ENCODE results near the gene EFL1.

Gene EFL1

GRCh38 chr15:82126346-82126745 lies 136.2 kb downstream of the EFL1 start:
- no peak for DNase-seq (ENCODE audit: low read depth in 1 of 2, low spot score in 1 of 2)

- no peak for DNase-seq (ENCODE audit: low read depth in 1 of 2, low spot score in 1 of 2)
These were observed 137.9 kb downstream of the EFL1 start for GRCh38 chr15:82124331-82125263.

- no peak for DNase-seq (ENCODE audit: low read depth in 1 of 2, low spot score in 1 of 2)
These were observed 139.7 kb downstream of the EFL1 start for GRCh38 chr15:82122746-82123400.

DNA sequence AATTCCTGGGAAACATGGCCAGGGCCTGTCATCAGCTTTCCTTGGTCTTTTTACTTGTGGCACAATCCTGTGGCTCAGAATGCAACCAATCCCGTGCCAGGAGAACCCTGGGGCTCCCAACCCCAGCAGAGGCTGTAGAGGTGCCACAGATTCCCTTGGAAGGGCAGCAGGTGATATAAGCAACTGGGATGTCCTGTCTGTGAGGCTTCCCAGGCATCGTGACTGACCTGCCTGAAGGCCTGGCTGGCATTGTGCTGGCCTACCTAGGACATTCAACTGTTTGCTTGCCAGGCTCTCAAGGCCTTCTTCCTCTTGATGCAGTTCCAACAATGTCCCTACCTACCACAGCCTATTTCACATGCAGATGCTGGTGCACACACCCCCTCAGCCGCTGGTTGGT lies 144.5 kb downstream of the EFL1 start:
- no peak for DNase-seq (ENCODE audit: low read depth in 1 of 2, low spot score in 1 of 2)

GRCh38 chr15:82117296-82117695 lies 145.2 kb downstream of the EFL1 start:
- DNase-seq (ENCODE audit: low read depth in 1 of 2, low spot score in 1 of 2), result no peak

GRCh38 chr15:82114660-82115059 lies 147.9 kb downstream of the EFL1 start:
- no peak for DNase-seq (ENCODE audit: low read depth in 1 of 2, low spot score in 1 of 2)

- no peak for DNase-seq (ENCODE audit: low read depth in 1 of 2, low spot score in 1 of 2)
These were observed 149.3 kb downstream of the EFL1 start for GRCh38 chr15:82113106-82113715.

GRCh38 chr15:82111918-82112317 lies 150.6 kb downstream of the EFL1 start:
- DNase-seq (ENCODE audit: low read depth in 1 of 2, low spot score in 1 of 2), result no peak

- DNase-seq (ENCODE audit: low read depth in 1 of 2, low spot score in 1 of 2), result no peak
These were observed 152.4 kb downstream of the EFL1 start for GRCh38 chr15:82110144-82110543.

- peak; percentile 26 to 64 for DNase-seq (ENCODE audit: low read depth in 1 of 2, low spot score in 1 of 2)
These were observed 153.9 kb downstream of the EFL1 start for GRCh38 chr15:82108489-82109078.

GRCh38 chr15:82106679-82107078 lies 155.9 kb downstream of the EFL1 start:
- no peak for DNase-seq (ENCODE audit: low read depth in 1 of 2, low spot score in 1 of 2)

GRCh38 chr15:82105451-82106215 lies 156.9 kb downstream of the EFL1 start:
- no peak for DNase-seq (ENCODE audit: low read depth in 1 of 2, low spot score in 1 of 2)

DNA sequence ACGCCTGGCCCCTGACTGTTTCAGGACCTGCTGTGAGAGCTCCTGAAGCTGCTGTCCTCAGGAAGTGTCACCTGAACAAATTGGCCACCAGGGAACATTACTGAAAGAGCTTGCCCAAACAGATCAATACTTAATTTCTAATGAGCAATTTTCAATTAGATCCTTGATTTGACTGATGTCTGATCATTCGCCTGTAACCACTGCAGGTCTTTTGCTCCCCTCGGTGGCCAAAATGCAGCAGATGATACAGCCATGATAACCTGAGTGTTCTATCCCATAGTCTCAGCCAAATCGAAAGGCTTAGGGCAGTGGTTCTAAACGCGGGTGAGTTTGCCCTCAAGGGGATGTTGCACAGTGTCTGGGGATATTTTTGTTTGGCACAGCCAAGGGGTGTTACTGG lies 159.1 kb downstream of the EFL1 start:
- no peak for DNase-seq (ENCODE audit: low read depth in 1 of 2, low spot score in 1 of 2)

DNA sequence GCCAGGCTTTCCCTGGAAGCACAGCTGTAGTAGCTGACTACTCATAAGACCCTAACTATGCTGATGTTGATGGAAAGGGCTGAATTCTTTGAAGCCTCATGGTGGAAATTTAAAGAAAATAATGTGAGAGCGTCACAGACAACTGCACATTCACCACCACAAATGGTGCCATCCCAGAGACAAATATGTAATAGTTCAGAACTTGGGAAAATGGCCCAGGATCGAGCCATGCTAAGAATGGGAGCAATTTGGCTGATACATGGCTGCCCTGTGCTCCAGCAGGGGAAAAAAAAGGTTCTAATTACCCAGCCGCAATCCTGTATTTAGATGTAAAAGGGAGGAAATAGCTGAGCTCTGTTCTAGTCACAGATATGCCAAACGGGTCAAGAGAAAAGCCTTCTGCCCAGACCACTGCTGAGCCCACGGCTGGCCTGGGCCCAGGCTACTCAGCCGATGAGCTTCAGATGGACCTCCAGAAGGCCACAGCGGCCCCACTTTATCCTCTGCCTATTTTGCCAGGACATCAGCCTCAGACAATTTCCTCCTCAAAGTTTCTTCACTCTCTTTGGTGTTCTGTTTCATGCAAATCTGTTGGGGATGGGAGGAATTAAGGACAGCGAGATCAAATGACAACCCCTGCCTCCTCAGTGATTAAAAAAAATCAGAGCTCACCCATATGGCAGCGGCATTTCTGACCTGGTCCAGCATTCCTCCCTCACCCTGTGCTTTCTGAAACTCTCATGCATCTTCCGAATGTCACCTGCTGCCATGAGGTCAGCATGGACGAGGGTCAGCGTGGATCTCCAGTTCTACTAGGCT lies 162.2 kb downstream of the EFL1 start:
- DNase-seq (ENCODE audit: low read depth in 1 of 2, low spot score in 1 of 2), result no peak

DNA sequence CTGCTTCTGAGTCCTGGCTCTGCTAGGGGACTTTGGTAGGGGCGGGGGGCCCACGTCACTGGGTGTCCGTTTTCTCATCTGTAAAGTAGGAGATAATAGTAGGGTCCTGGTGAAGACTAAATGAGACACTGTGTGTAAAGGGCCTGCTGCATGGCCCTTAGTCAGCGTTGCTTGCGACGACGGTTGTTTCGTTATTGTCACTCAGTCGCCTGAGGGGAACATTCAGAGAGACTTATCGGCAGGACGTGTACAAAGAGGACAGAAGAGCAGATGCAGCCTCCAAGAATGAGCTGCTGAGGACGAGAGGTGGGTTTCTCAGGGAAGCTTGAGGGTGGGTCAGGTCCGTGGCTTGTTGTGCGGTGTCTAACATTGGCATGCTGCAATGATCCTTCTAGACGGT lies 163.9 kb downstream of the EFL1 start:
- no peak for DNase-seq (ENCODE audit: low read depth in 1 of 2, low spot score in 1 of 2)

DNA sequence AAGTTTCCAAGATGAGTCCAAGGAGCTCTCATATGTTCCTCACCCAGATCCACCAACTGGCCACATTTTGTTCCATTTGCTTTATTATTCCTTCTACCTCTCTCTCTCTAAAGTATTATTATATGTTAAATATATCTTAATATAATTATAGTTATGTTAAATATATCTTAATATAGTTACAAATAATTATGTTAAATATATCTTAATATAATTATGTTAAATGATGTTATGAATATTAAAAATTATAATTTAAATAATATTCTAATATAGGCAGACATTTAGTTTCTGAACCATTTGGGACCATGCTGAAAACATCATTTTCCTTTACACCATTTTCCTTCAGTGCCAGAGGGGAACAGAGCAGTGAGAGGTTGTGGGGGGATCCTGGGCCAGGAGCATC lies 166.7 kb downstream of the EFL1 start:
- no peak for DNase-seq (ENCODE audit: low read depth in 1 of 2, low spot score in 1 of 2)

GRCh38 chr15:82093774-82094211 lies 168.7 kb downstream of the EFL1 start:
- no peak for DNase-seq (ENCODE audit: low read depth in 1 of 2, low spot score in 1 of 2)

DNA sequence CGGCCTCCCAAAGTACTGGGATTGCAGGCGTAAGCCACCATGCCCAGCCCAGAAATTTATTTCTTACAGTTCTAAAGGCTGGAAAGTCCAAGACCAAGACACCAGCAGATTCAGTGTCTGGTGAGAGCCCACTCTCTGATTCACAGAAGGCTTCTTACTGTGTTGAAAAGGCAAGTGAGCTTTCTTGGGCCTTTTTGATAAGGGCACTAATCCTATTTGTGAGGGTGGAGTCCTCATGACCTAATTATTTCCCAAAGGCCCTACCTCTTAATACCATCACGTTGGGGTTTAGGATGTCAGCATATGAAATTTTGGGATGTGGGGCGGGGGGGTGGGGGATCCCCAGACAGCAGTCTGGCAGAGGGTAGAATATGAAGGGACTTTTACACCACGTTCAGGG lies 169.2 kb downstream of the EFL1 start:
- DNase-seq (ENCODE audit: low read depth in 1 of 2, low spot score in 1 of 2), result no peak

DNA sequence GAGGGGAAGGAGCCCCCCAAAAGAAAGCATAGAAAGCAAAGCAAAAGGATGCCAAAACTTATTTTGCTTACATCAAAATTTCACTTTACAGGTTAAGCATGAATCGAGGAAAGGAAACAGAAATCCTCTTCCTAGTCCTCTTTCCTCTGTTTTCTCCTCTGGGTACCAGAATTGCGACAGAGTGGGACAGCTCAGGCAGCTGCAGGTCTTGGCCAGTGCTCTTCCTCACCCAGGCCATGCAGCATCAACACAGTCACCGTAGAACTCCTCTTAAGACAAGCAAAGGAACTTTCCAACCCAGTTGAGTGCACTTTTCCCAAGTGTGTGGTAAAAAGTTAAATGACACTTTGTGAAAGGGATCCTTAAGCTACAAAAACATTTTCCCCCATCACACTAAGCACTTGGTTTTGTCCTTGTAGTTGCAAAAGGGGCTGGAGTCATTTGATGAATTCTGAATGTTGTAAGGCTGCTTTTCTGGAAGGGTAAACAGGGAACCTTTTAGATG lies 170.8 kb downstream of the EFL1 start:
- DNase-seq (ENCODE audit: low read depth in 1 of 2, low spot score in 1 of 2), result no peak
